Measurements from ENCODE around the gene PAK2.

GRCh38 chr3:196691386-196691785 lies 48.3 kb upstream of the PAK2 start:
- TF ChIP-seq CHD4 (IDR thresholded peaks at IDR 0.05; ENCODE audit: insufficient read depth, insufficient replicate concordance, low read depth, low read length, poor library complexity, severe bottlenecking) (no peak), SIRT6 (IDR thresholded peaks at IDR 0.05; ENCODE audit: low read depth, low read length) (no peak), FOXJ3 (CRISPR knock-in tag; IDR thresholded peaks at IDR 0.05) (no peak), FOXK1 (CRISPR knock-in tag; IDR thresholded peaks at IDR 0.05; ENCODE audit: borderline replicate concordance) (no peak), ZFPM2 (CRISPR knock-in tag; IDR thresholded peaks at IDR 0.05) (no peak), POLR2AphosphoS5 (IDR thresholded peaks at IDR 0.05; ENCODE audit: control insufficient read depth, insufficient read depth, low read depth, low read length) (no peak)
